HCT116 (cell line): ENCODE results near the gene HBA1. TPM values are rescaled to one million over a fixed set of nuclear protein-coding genes. Genes with fewer than 3 reads are reported as not detected.

Experiments used
- ATAC-seq: fragments of 200-7000 bp; cut with Tn5 transposase; 2 replicates; pipeline ENCODE4 v1.9.1; 2020; ENCODE audit warnings: mild to moderate bottlenecking, moderate library complexity
- BruUV-seq: library from RNA; stranded (reverse); fragments of 400-500 nt; replicated peaks from 2 replicates; lab custom pipeline; 2021; lab: Mats Ljungman, UMichigan
- CTCF ChIA-PET: fragments of 300-600 bp; sonication (Branson Sonifier 250); formaldehyde crosslinking; loops from one replicate; lab custom pipeline; 2021; ENCODE audit warnings: antibody characterized with exemption; lab: Charles Lee
- POLR2A ChIA-PET: fragments of 300-600, 350-600 bp; sonication (Branson Sonifier 250); formaldehyde crosslinking; loops from one replicate; lab custom pipeline; 2021; ENCODE audit warnings: antibody characterized with exemption; lab: Charles Lee
- RAD21 ChIA-PET, 2 experiments: fragments of 300-600 bp; sonication (Branson Sonifier 250); formaldehyde crosslinking; loops; one replicate each; lab custom pipeline; 2023; ENCODE audit warnings: low total read pairs in 2 of 2; ENCODE audit not compliant: uncharacterized antibody in 2 of 2, unreplicated experiment in 2 of 2, low non-redundant PET in 1 of 2; lab: Charles Lee
- DNase-seq: peaks from one replicate; pipeline ENCODE4 v3.0.0-alpha.2; 2010; ENCODE audit warnings: low read depth, low spot score
- H2AFZ ChIP-seq: fragments of 200-600 bp; shearing (Covaris generic), sonication (generic); 2 replicates; pipeline ENCODE4 v1.6.1; 2017; ENCODE audit warnings: low read depth, mixed run types, mixed read lengths, antibody characterized with exemption, low read length; ENCODE audit not compliant: poor library complexity, severe bottlenecking
- H3K27ac ChIP-seq: 2 replicates; pipeline ENCODE4 v1.5.1; 2012; ENCODE audit warnings: low read depth, low read length
- H3K27me3 ChIP-seq: fragments of 200-600 bp; sonication (generic); 2 replicates; pipeline ENCODE4 v1.6.1; 2016; ENCODE audit warnings: mixed run types, low read length, mixed read lengths; ENCODE audit not compliant: insufficient read depth
- H3K36me3 ChIP-seq, 2 experiments: fragments of 200-500 bp in 1 of 2; fragments of 200-600 bp in 1 of 2; sonication (Bioruptor generic) in 1 of 2; sonication (generic) in 1 of 2; 2 replicates each; pipeline versions ENCODE4 v1.5.1 to v1.6.1; 2014 to 2016; ENCODE audit warnings: low read length in 2 of 2, inconsistent platforms in 1 of 2, mixed read lengths in 1 of 2, mixed run types in 1 of 2; ENCODE audit not compliant: insufficient read depth in 2 of 2, control insufficient read depth in 1 of 2
- H3K4me1 ChIP-seq, 2 experiments: fragments of 200-600 bp in 1 of 2; sonication (generic) in 1 of 2; 2 replicates each; pipeline versions ENCODE4 v1.5.1 to v1.6.1; 2012 to 2017; ENCODE audit warnings: low read length in 2 of 2, inconsistent platforms in 1 of 2, mild to moderate bottlenecking in 1 of 2, mixed read lengths in 1 of 2, mixed run types in 1 of 2, moderate library complexity in 1 of 2; ENCODE audit not compliant: insufficient read depth in 2 of 2, control insufficient read depth in 1 of 2
- H3K4me2 ChIP-seq: fragments of 200-600 bp; sonication (generic); 2 replicates; pipeline ENCODE4 v1.6.1; 2017; ENCODE audit warnings: mixed run types, low read length, mixed read lengths
- H3K4me3 ChIP-seq, 2 experiments: fragments of 200-600 bp in 1 of 2; sonication (generic) in 1 of 2; replicated peaks in 1 of 2; 2 replicates each; pipeline ENCODE4 v1.5.1; 2011 to 2016; ENCODE audit warnings: low read length in 2 of 2, control low read depth in 1 of 2, low read depth in 1 of 2, mild to moderate bottlenecking in 1 of 2, mixed read lengths in 1 of 2, mixed run types in 1 of 2
- H3K79me2 ChIP-seq: fragments of 200-600 bp; sonication (generic); 2 replicates; pipeline ENCODE4 v1.6.1; 2017; ENCODE audit warnings: mild to moderate bottlenecking, mixed run types, low read length, moderate library complexity, mixed read lengths; ENCODE audit not compliant: insufficient read depth
- H3K9ac ChIP-seq: fragments of 200-600 bp; sonication (generic); 2 replicates; pipeline ENCODE4 v1.6.1; 2016; ENCODE audit warnings: low read length, mixed read lengths
- H3K9me2 ChIP-seq: fragments of 200-600 bp; sonication (generic), shearing (Covaris generic); 2 replicates; pipeline ENCODE4 v1.6.1; 2017; ENCODE audit warnings: mixed run types, mild to moderate bottlenecking, moderate library complexity; ENCODE audit not compliant: insufficient read depth
- H3K9me3 ChIP-seq, 2 experiments: fragments of 200-500 bp in 1 of 2; fragments of 200-600 bp in 1 of 2; sonication (Bioruptor generic) in 1 of 2; sonication (generic) in 1 of 2; 2 replicates each; pipeline ENCODE4 v1.6.1; 2014 to 2017; ENCODE audit warnings: low read length in 2 of 2, mixed read lengths in 2 of 2, inconsistent platforms in 1 of 2, low read depth in 1 of 2, mild to moderate bottlenecking in 1 of 2, mixed run types in 1 of 2, moderate library complexity in 1 of 2; ENCODE audit not compliant: control insufficient read depth in 1 of 2, insufficient read depth in 1 of 2
- H4K20me1 ChIP-seq: fragments of 200-600 bp; sonication (generic), shearing (Covaris generic); 2 replicates; pipeline ENCODE4 v1.6.1; 2017; ENCODE audit warnings: mixed run types, mild to moderate bottlenecking, moderate library complexity; ENCODE audit not compliant: insufficient read depth
- CBX3 ChIP-seq: IDR thresholded peaks from 2 replicates; pipeline ENCODE4 v1.6.1; 2012; ENCODE audit warnings: low read depth
- CEBPB ChIP-seq: IDR thresholded peaks from 2 replicates; pipeline ENCODE4 v1.6.1; 2012; ENCODE audit warnings: low read depth
- EGR1 ChIP-seq: IDR thresholded peaks from 2 replicates; pipeline ENCODE4 v1.6.1; 2012; ENCODE audit warnings: low read depth
- ELF1 ChIP-seq: IDR thresholded peaks from 2 replicates; pipeline ENCODE4 v1.6.1; 2012; ENCODE audit warnings: low read depth, borderline replicate concordance
- FOSL1 ChIP-seq: IDR thresholded peaks from 2 replicates; pipeline ENCODE4 v1.6.1; 2012; ENCODE audit warnings: low read depth
- JUND ChIP-seq: IDR thresholded peaks from 2 replicates; pipeline ENCODE4 v1.6.1; 2012
- POLR2A ChIP-seq: IDR thresholded peaks from 2 replicates; pipeline ENCODE4 v1.7.0; 2011; ENCODE audit warnings: borderline replicate concordance; ENCODE audit not compliant: insufficient read depth, insufficient read length; ENCODE audit errors: extremely low read depth
- POLR2AphosphoS5 ChIP-seq: IDR thresholded peaks from 2 replicates; pipeline ENCODE4 v1.6.1; 2011; ENCODE audit warnings: mild to moderate bottlenecking, low read depth, low read length, moderate library complexity
- SIN3A ChIP-seq: IDR thresholded peaks from 2 replicates; pipeline ENCODE4 v1.6.1; 2012; ENCODE audit warnings: low read depth
- SRF ChIP-seq: IDR thresholded peaks from 2 replicates; pipeline ENCODE4 v1.6.1; 2012; ENCODE audit warnings: low read depth
- TCF7L2 ChIP-seq: IDR thresholded peaks from 2 replicates; pipeline ENCODE4 v1.7.0; 2011; ENCODE audit warnings: borderline replicate concordance, inconsistent platforms; ENCODE audit not compliant: insufficient read depth, insufficient read length; ENCODE audit errors: extremely low read depth
- YY1 ChIP-seq: IDR thresholded peaks from 2 replicates; pipeline ENCODE4 v1.6.1; 2011; ENCODE audit warnings: low read length, low read depth, moderate library complexity, mild to moderate bottlenecking; ENCODE audit not compliant: insufficient replicate concordance; ENCODE audit errors: extremely low read depth
- ZFX ChIP-seq: fragments of 450-650 bp; IDR thresholded peaks from 2 replicates; pipeline ENCODE4 v1.6.1; 2017
- intact Hi-C: fragments of 100-400 bp; cut with micrococcal nuclease; formaldehyde crosslinking; loops from 2 replicates; pipeline ENCODE4 v1.10.0; 2022
- total RNA-seq: library from RNA; stranded (reverse); gene quantifications from one replicate; pipeline ENCODE4 v1.2.1, GENCODE V29; 2021; ENCODE audit not compliant: unreplicated experiment
- TF ChIP-seq, protein P1 (sequence below): IDR thresholded peaks from 2 replicates; pipeline ENCODE4 v1.6.1; 2012; ENCODE audit warnings: low read depth
- TF ChIP-seq, protein P2 (sequence below): IDR thresholded peaks from 2 replicates; pipeline ENCODE4 v1.6.1; 2012
- TF ChIP-seq, protein P3 (sequence below): IDR thresholded peaks from 2 replicates; pipeline ENCODE4 v1.6.1; 2012
- TF ChIP-seq, protein P4 (sequence below), 3 experiments: fragments of 200-600 bp in 1 of 3; sonication (generic) in 1 of 3; IDR thresholded peaks in 2 of 3; conservative IDR thresholded peaks in 1 of 3; 2 replicates each; pipeline ENCODE4 v1.5.1; 2012 to 2017; ENCODE audit warnings: low read depth in 2 of 3, low read length in 2 of 3, antibody characterized with exemption in 1 of 3, borderline replicate concordance in 1 of 3, control low read depth in 1 of 3, mild to moderate bottlenecking in 1 of 3, mixed read lengths in 1 of 3, mixed run types in 1 of 3, moderate library complexity in 1 of 3; ENCODE audit not compliant: insufficient read depth in 1 of 3

Gene HBA1
- total RNA-seq, 1 experiment from 2014 or later, result 4.9 TPM

DNA sequence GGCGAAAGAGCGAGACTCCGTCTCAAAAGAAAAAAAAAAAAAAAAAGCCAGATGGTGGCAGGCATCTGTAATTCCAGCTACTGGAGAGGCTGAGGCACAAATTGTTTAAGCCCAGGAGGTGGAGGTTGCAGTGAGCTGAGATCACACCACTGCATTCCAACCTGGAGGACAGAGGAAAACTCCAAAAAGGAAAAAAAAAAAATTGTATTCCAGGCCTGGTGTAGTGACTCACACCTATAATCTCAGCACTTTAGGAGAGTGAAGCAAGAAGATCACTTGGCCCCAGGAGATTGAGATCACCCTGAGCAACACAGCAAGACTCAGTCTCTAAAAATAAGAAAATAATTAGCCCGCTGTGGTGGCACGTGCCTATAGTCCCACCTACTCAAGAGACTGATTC lies 23.9 kb downstream of the HBA1 start (continued):
- TF ChIP-seq, protein P1, sequence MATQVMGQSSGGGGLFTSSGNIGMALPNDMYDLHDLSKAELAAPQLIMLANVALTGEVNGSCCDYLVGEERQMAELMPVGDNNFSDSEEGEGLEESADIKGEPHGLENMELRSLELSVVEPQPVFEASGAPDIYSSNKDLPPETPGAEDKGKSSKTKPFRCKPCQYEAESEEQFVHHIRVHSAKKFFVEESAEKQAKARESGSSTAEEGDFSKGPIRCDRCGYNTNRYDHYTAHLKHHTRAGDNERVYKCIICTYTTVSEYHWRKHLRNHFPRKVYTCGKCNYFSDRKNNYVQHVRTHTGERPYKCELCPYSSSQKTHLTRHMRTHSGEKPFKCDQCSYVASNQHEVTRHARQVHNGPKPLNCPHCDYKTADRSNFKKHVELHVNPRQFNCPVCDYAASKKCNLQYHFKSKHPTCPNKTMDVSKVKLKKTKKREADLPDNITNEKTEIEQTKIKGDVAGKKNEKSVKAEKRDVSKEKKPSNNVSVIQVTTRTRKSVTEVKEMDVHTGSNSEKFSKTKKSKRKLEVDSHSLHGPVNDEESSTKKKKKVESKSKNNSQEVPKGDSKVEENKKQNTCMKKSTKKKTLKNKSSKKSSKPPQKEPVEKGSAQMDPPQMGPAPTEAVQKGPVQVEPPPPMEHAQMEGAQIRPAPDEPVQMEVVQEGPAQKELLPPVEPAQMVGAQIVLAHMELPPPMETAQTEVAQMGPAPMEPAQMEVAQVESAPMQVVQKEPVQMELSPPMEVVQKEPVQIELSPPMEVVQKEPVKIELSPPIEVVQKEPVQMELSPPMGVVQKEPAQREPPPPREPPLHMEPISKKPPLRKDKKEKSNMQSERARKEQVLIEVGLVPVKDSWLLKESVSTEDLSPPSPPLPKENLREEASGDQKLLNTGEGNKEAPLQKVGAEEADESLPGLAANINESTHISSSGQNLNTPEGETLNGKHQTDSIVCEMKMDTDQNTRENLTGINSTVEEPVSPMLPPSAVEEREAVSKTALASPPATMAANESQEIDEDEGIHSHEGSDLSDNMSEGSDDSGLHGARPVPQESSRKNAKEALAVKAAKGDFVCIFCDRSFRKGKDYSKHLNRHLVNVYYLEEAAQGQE, result no peak
- TF ChIP-seq CEBPB (no peak), POLR2AphosphoS5 (no peak), FOSL1 (no peak), CBX3 (no peak), POLR2A (no peak), ELF1 (no peak), JUND (no peak), TCF7L2 (no peak)
- TF ChIP-seq, protein P2, sequence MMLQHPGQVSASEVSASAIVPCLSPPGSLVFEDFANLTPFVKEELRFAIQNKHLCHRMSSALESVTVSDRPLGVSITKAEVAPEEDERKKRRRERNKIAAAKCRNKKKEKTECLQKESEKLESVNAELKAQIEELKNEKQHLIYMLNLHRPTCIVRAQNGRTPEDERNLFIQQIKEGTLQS, result no peak
- TF ChIP-seq, protein P3, sequence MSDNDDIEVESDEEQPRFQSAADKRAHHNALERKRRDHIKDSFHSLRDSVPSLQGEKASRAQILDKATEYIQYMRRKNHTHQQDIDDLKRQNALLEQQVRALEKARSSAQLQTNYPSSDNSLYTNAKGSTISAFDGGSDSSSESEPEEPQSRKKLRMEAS, result no peak
- TF ChIP-seq, all 23 proteins: peak for 0

DNA sequence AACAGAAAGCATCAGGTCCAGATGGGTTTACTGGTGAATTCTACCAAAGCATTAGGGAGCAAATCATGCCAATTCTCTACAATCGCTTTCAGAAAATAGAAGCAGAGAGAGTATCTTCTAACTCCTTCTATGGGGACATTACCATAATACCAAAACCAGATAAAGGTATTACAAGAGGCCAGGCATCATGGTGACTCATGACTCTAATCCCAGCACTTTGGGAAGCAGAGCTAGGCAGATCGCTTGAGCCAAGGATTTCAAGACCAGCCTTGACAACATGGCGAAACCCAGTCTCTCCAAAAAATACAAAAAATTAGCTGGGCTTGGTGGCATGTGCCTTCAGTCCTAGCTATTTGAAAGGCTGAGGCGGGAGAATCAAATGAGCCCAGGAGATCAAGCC lies 26.8 kb downstream of the HBA1 start:
- Histone ChIP-seq H3K27ac (no peak overlapping the region), H3K9ac (no peak overlapping the region), H4K20me1 (no peaks in the 10 kb centered on the region), H3K27me3 (no peaks in the 10 kb centered on the region), H3K79me2 (0 out of 2 replicates have a peak, but pooled peaks cover 3% of the 10 kb centered on the region), H3K4me2 (no peak overlapping the region), H3K4me1 (no peaks in the 10 kb centered on the region), H3K9me2 (no peaks in the 10 kb centered on the region), H3K4me3 (no peak overlapping the region), H3K9me3 (no peaks in the 10 kb centered on the region), H2AFZ (no peak overlapping the region), H3K36me3 (peaks cover 9 to 12% of the 10 kb centered on the region in 2 experiments)
- RAD21 ChIA-PET, result no interaction called here
- no peak for DNase-seq
- intact Hi-C loops, result no loop called here
- ATAC-seq, result no peak
- POLR2A ChIA-PET, result no interaction called here
- BruUV-seq, result no TSS peak
- CTCF ChIA-PET, result no interaction called here
- TF ChIP-seq ZFX (no peak), SIN3A (no peak), ELF1 (no peak), YY1 (no peak), EGR1 (no peak), TCF7L2 (no peak), SRF (no peak), FOSL1 (no peak)
- TF ChIP-seq, protein P1, result no peak
- TF ChIP-seq, protein P4, sequence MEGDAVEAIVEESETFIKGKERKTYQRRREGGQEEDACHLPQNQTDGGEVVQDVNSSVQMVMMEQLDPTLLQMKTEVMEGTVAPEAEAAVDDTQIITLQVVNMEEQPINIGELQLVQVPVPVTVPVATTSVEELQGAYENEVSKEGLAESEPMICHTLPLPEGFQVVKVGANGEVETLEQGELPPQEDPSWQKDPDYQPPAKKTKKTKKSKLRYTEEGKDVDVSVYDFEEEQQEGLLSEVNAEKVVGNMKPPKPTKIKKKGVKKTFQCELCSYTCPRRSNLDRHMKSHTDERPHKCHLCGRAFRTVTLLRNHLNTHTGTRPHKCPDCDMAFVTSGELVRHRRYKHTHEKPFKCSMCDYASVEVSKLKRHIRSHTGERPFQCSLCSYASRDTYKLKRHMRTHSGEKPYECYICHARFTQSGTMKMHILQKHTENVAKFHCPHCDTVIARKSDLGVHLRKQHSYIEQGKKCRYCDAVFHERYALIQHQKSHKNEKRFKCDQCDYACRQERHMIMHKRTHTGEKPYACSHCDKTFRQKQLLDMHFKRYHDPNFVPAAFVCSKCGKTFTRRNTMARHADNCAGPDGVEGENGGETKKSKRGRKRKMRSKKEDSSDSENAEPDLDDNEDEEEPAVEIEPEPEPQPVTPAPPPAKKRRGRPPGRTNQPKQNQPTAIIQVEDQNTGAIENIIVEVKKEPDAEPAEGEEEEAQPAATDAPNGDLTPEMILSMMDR (IDR thresholded peaks at IDR 0.05 in 2 of 3, conservative IDR thresholded peaks at IDR 0.05 in 1 of 3; ENCODE audit: borderline replicate concordance in 1 of 3, insufficient read depth in 1 of 3, low read depth in 2 of 3, low read length in 2 of 3), result no peak
